Measurements from ENCODE around the gene COL2A1. TPM values are rescaled to one million over a fixed set of nuclear protein-coding genes. Genes with fewer than 3 reads are reported as not detected.

Gene COL2A1
- total and polyA plus RNA-seq, 2 donors (not counting 3 experiments of a cell fraction or from before 2014, with no cell fraction given), result not detected

DNA sequence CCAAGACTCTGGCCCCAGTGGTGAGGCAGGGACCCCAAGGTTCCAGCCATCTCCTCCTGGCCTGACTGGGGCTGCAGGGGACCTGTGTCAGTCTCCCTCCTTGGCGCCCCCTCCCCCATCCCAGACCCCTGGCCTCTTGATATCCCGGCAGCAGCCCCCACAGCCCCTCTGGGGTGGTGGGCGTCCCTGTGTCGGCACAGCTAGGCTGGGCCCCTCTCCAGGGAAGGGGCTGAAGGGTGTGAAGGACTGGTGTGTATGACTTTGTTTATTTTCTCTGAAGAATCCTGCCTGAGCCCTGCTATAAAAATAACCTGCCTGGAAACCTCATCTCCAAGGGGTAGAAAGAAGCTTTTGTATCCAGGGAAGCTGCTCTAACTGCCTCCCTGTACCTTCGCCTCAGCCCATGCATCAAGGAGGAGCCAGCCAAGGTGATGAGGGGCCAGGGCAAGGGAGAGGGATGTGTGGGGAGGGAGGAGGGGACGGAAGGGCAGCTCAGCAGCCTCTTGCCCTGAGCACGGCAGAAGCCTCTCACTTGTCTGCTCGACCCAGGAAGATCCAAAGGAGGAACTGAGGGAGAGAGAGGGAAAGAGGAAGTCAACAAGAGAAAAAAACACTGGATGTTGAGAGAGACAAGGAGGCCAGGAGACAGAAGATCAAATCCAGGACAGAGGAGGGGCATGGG, 25.4 kb upstream of the COL2A1 start:
- no peak overlapping the region for H3K27ac ChIP-seq (ENCODE audit: insufficient read depth, low read depth, low read length)
- no peak overlapping the region for H2AFZ ChIP-seq (ENCODE audit: low read depth, low read length)
- dilution Hi-C loops (cut with MboI; ENCODE audit: extremely low pct_ligation_motif_present, low sequenced_read_pairs) (no loop called here), intact Hi-C loops (cut with micrococcal nuclease) (no loop called here)
- no peaks in the 10 kb centered on the region for H3K79me2 ChIP-seq (ENCODE audit: control insufficient read depth, insufficient read depth, low read length)
- no peak overlapping the region for H3K4me3 ChIP-seq (replicated peaks in 1 of 3; ENCODE audit: insufficient read depth in 1 of 3, low read depth in 1 of 3, low read length in 3 of 3)
- no peaks in the 10 kb centered on the region for H3K4me1 ChIP-seq (ENCODE audit: control insufficient read depth, extremely low read depth, insufficient read depth, low read length)
- no peaks in the 10 kb centered on the region for H3K9me1 ChIP-seq (replicated peaks; ENCODE audit: control insufficient read depth, extremely low read depth, insufficient read depth, low read length)
- TF ChIP-seq MYC (IDR thresholded peaks at IDR 0.05; ENCODE audit: low read depth, low read length), result no peak
- TF ChIP-seq MAX (IDR thresholded peaks at IDR 0.05; ENCODE audit: insufficient read depth, insufficient read length), result no peak
- TF ChIP-seq POLR2AphosphoS5 (IDR thresholded peaks at IDR 0.05; ENCODE audit: insufficient read depth, low read depth, low read length), result no peak
- TF ChIP-seq GATA2 (IDR thresholded peaks at IDR 0.05; ENCODE audit: insufficient read depth, insufficient read length, low read depth, low read length), result no peak
- TF ChIP-seq POLR2A (IDR thresholded peaks at IDR 0.05; ENCODE audit: low read depth, low read length), result no peak
- no peak for TF ChIP-seq FOS (IDR thresholded peaks at IDR 0.05; ENCODE audit: borderline replicate concordance, insufficient read depth, low read length)
- no peak for TF ChIP-seq EZH2 (IDR thresholded peaks at IDR 0.05; ENCODE audit: borderline replicate concordance, low read depth, low read length, severe bottlenecking)
- TF ChIP-seq, protein P1, sequence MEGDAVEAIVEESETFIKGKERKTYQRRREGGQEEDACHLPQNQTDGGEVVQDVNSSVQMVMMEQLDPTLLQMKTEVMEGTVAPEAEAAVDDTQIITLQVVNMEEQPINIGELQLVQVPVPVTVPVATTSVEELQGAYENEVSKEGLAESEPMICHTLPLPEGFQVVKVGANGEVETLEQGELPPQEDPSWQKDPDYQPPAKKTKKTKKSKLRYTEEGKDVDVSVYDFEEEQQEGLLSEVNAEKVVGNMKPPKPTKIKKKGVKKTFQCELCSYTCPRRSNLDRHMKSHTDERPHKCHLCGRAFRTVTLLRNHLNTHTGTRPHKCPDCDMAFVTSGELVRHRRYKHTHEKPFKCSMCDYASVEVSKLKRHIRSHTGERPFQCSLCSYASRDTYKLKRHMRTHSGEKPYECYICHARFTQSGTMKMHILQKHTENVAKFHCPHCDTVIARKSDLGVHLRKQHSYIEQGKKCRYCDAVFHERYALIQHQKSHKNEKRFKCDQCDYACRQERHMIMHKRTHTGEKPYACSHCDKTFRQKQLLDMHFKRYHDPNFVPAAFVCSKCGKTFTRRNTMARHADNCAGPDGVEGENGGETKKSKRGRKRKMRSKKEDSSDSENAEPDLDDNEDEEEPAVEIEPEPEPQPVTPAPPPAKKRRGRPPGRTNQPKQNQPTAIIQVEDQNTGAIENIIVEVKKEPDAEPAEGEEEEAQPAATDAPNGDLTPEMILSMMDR (IDR thresholded peaks at IDR 0.05; ENCODE audit: extremely low read depth in 1 of 2, insufficient read depth in 1 of 2, low read depth in 1 of 2, low read length in 2 of 2), result no peak
- TF ChIP-seq JUN (IDR thresholded peaks at IDR 0.05; ENCODE audit: borderline replicate concordance, insufficient read depth, insufficient read length, low read depth), result no peak
- DNase-seq (ENCODE audit: low read depth, low spot score) (no peak), FAIRE-seq (no peak)
- ChIA-PET POLR2A (no interaction called here), CTCF (no interaction called here)
- no peak overlapping the region for H3K9ac ChIP-seq (replicated peaks; ENCODE audit: extremely low read depth, insufficient read depth, low read length)
- no TSS peak for BruUV-seq (replicated peaks)
- H3K9me3 ChIP-seq (replicated peaks; ENCODE audit: control insufficient read depth, insufficient read depth, low read length), result no peaks in the 10 kb centered on the region
- no peaks in the 10 kb centered on the region for H4K20me1 ChIP-seq (replicated peaks; ENCODE audit: control insufficient read depth, extremely low read depth, insufficient read depth, low read length)
- no peak overlapping the region for H3K4me2 ChIP-seq (ENCODE audit: insufficient read depth, low read length)
- no peaks in the 10 kb centered on the region for H3K36me3 ChIP-seq (ENCODE audit: control insufficient read depth in 2 of 2, extremely low read depth in 1 of 2, insufficient read depth in 2 of 2, low read length in 2 of 2)
- peaks cover 6 to 13% of the 10 kb centered on the region in 2 experiments for H3K27me3 ChIP-seq (ENCODE audit: control insufficient read depth in 2 of 2, insufficient read depth in 2 of 2, low read length in 2 of 2)

Data from endothelial cell of umbilical vein (primary cell).